ENCODE data around the gene ZFYVE28. TPM values are rescaled to one million over a fixed set of nuclear protein-coding genes. Genes with fewer than 3 reads are reported as not detected.

ZFYVE28 gene
- total RNA-seq, 2 experiments from 2014 or later: 14.8 to 17.2 TPM

GRCh38 chr4:2371765-2372487, 46.5 kb downstream of the ZFYVE28 start:
- Mint-ChIP-seq H3K4me3 (no peak overlapping the region), H3K36me3 (ENCODE audit: low read depth) (peaks cover 5% of the 10 kb centered on the region), H3K9me3 (peaks cover 13% of the 10 kb centered on the region), H3K27ac (no peak overlapping the region), H3K4me1 (no peaks in the 10 kb centered on the region), H3K27me3 (no peaks in the 10 kb centered on the region)
- ChIA-PET POLR2A (no interaction called here), CTCF (interaction anchor here (0.6 kb wide), 1 partner anchor 231 kb away, joined by 3 read pairs; no protein-coding TSS in a partner anchor)
- no peak for DNase-seq

GRCh38 chr4:2370597-2371320, 47.7 kb downstream of the ZFYVE28 start:
- no peak overlapping the region for H3K27ac Mint-ChIP-seq
- H3K27me3 Mint-ChIP-seq: no peaks in the 10 kb centered on the region
- H3K4me3 Mint-ChIP-seq: no peak overlapping the region
- no peak for DNase-seq
- CTCF ChIA-PET: no interaction called here
- H3K9me3 Mint-ChIP-seq: peaks cover 13% of the 10 kb centered on the region
- no peaks in the 10 kb centered on the region for H3K4me1 Mint-ChIP-seq
- peaks cover 5% of the 10 kb centered on the region for H3K36me3 Mint-ChIP-seq (ENCODE audit: low read depth)
- POLR2A ChIA-PET: no interaction called here

GRCh38 chr4:2368746-2369437, 49.6 kb downstream of the ZFYVE28 start:
- H3K36me3 Mint-ChIP-seq (ENCODE audit: low read depth): peaks cover 5% of the 10 kb centered on the region
- ChIA-PET POLR2A (no interaction called here), CTCF (no interaction called here)
- no peak overlapping the region for H3K27ac Mint-ChIP-seq
- peaks cover 6% of the 10 kb centered on the region for H3K4me1 Mint-ChIP-seq
- no peaks in the 10 kb centered on the region for H3K27me3 Mint-ChIP-seq
- H3K4me3 Mint-ChIP-seq: no peak overlapping the region
- peaks cover 12% of the 10 kb centered on the region for H3K9me3 Mint-ChIP-seq
- no peak for DNase-seq

DNA sequence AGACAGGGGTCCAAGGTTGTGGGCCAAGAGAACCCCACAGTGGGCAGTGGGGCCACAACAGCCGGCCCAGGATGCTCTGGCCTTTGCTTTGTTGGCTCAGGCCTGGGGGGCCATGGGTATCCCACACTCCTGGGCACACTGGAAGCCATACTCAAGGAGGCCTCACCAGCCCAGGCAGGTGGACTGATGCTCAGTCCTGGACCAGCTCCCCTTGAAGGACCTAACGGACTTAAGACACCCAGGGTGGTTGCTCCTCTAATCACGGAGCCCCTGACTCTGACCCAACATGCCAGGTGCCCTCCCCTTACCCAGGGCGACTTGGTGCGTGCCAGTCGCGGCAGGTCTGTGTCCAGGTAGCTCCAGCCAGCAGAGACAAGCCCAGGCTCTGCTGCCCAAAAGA, 50.8 kb downstream of the ZFYVE28 start:
- Mint-ChIP-seq H3K4me1 (peaks cover 6% of the 10 kb centered on the region), H3K4me3 (no peak overlapping the region), H3K9me3 (peaks cover 8% of the 10 kb centered on the region), H3K27me3 (no peaks in the 10 kb centered on the region), H3K27ac (no peak overlapping the region), H3K36me3 (ENCODE audit: low read depth) (peaks cover 5% of the 10 kb centered on the region)
- DNase-seq: no peak
- POLR2A ChIA-PET: no interaction called here
- CTCF ChIA-PET: no interaction called here

DNA sequence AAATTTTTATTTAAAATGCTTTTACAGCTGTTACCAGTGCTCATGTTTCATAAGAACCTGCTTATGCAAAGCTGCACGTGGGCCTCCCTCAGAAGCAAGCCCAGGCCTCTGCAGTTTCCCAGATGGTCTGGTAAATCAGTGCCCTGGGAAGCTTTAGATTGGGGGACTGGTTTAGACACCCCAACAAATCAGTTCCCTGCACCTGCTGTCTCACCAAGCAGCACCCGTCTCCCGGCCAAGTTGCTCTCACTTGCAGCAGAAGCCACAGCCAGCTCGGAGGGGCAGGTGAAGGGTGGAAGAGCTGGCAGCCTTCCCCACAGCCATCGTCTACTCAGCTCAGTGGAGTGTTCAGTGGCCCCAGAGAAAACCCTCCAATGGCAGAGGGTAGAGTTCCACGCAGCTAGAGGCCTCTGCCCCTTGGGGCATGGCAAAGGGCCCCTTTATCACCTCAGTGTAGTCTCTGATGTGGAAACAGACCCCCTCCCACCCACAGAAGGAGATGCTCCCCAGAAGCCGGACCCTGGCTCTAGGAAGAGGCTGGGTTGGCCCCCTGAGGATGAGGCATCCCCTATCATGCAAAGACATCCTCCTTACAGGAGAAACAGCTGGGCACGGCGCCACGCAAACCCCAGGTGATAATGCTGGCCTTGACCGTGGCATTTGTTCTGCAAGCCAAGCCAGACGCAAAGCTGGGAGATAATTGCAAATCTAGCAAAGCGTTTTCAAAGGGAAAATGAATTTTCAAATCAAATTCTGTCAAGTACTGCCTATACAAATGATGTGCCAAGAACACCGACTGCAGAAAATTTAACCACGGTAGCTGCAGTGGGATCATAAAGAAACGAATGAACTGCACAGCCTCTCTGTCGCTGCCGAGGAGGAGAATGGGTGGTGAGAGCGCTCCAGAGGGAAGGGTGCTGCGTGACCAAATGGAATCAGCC, 51.9 kb downstream of the ZFYVE28 start:
- Mint-ChIP-seq H3K9me3 (peaks cover 8% of the 10 kb centered on the region), H3K27ac (no peak overlapping the region), H3K36me3 (ENCODE audit: low read depth) (peaks cover 5% of the 10 kb centered on the region), H3K4me1 (peaks cover 6% of the 10 kb centered on the region), H3K4me3 (no peak overlapping the region), H3K27me3 (no peaks in the 10 kb centered on the region)
- no peak for DNase-seq
- POLR2A ChIA-PET: no interaction called here
- CTCF ChIA-PET: no interaction called here

DNA sequence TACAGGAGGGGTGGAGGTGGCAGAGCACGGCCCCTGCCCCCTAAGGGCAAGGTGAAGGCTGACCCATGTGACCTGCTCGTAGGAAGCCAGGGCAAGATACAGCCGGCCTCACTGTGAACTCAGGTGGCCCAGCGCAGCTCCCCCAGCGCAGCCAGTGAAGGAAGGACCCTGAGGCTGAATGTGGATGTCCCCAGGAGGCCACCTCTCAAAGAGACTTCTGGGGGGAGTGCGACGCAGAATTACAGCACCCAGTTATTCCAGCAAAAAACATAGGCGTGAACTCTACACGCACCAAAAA, 52.6 kb downstream of the ZFYVE28 start:
- POLR2A ChIA-PET: no interaction called here
- Mint-ChIP-seq H3K27me3 (no peaks in the 10 kb centered on the region), H3K4me1 (peaks cover 6% of the 10 kb centered on the region), H3K36me3 (ENCODE audit: low read depth) (peaks cover 5% of the 10 kb centered on the region), H3K9me3 (peaks cover 8% of the 10 kb centered on the region), H3K27ac (no peak overlapping the region), H3K4me3 (no peak overlapping the region)
- no peak for DNase-seq
- CTCF ChIA-PET: no interaction called here

DNA sequence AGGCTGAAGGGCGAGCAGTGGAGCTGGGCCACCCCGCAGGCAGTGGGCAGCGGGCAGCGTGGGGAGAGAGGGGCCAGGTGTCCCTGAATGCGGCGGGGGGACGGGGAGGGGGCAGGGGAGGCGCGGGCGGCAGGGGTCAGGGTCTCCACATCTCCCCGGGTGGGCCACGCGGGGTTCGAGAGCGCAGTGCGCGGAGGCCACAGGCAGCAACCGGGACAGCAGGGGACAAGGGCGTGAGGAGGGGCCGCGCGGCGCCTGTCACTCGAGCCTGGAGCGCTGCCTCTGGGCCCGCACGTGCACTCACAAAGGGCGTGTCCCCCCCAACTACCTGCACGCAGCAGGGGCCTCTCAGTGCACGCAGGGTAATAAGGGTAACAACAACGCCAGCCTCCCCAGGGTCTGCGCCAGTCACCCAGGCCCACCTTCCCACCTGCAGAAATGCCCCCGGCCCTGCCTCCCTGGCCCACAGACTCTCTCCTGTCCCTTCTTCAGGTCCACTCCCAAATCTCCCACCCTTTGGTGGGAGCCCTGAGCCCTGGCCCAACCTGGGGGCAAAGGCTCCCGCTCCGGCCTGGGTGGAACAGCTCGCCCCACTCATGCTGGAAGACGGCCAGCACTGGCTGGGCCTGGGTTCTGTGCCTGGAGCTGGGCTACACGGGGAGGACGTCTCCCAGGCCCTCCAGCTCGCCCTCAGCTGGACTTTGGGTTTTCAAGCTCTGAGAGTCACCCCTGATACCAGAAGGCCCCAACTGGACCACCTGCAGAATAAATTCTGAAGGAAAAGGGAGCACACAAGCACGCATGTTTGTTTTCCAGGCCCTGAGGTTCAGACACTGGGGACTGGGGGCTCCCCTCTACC, 53.2 kb downstream of the ZFYVE28 start:
- no peaks in the 10 kb centered on the region for H3K27me3 Mint-ChIP-seq
- peak overlapping the region; percentile 66 for H3K4me3 Mint-ChIP-seq
- peaks cover 5% of the 10 kb centered on the region for H3K36me3 Mint-ChIP-seq (ENCODE audit: low read depth)
- peak overlapping the region; percentile 25 for H3K27ac Mint-ChIP-seq
- H3K9me3 Mint-ChIP-seq: peaks cover 8% of the 10 kb centered on the region
- ChIA-PET POLR2A (no interaction called here), CTCF (no interaction called here)
- DNase-seq: no peak
- H3K4me1 Mint-ChIP-seq: peaks cover 6% of the 10 kb centered on the region

DNA sequence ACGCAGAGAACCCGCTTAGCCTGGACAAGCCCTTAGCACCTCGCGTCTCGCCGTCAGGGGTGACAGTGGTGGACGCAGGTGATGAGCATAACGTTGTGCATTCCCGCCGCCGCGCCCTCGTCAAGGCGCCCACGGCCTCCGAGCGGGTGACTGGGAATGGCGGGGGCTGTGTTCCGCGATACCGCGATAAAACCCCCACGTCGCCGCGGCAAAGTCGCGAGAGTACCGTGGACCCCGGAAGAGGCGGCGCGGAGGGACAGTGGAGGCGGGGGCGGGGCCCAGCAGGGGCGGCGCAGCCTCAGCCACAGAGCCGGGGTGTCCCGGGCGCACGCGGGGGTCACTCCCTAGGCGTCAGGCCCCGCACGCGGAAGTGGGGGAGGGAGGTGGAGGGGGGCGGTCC, 53.8 kb downstream of the ZFYVE28 start:
- H3K36me3 Mint-ChIP-seq (ENCODE audit: low read depth): peaks cover 5% of the 10 kb centered on the region
- ChIA-PET CTCF (no interaction called here), POLR2A (no interaction called here)

DNA sequence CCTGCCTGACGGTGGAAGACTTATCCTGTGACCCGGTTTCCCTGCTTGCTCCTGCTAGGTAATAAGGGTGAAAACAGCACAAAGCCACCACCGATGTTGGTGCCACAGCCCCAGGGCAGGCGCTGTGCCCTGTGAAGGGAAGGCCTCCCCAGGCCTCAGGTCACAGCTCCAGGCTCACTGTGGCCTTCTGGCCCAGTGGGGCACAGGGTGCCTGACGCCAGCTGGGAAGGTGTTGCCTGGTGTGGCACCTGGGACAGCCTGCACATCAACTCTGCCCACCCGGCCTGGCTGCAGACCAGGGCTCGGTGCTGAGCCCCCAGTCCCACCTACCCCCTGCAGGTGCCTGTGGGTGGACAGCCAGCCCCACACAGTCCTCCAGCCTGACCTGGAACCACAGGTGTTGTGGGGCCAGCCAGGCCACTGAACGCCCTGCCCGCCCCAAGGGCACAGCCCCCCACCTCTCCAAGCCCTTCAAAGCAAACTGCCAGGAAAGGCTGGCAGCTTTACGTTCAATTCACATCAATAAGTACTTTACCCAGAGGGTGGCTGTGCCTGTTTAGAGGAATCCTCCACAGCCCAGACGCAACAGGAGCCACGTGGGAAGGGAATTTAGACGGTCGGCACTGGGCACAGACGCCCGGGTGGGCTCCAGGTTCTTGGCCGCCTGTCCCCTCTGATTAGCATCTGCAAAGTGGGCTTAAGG, 54.3 kb downstream of the ZFYVE28 start:
- Mint-ChIP-seq H3K9me3 (peaks cover 5% of the 10 kb centered on the region), H3K27ac (peak overlapping the region; percentile 79), H3K4me1 (peaks cover 6% of the 10 kb centered on the region), H3K27me3 (no peaks in the 10 kb centered on the region), H3K36me3 (ENCODE audit: low read depth) (peaks cover 5% of the 10 kb centered on the region), H3K4me3 (peak overlapping the region; percentile 66)
- no peak for DNase-seq
- ChIA-PET POLR2A (no interaction called here), CTCF (no interaction called here)

More for the DNA sequence above, 53.8 kb downstream of the ZFYVE28 start:
- Mint-ChIP-seq H3K4me3 (peak overlapping the region; percentile 66), H3K27ac (peak overlapping the region; percentile 79), H3K9me3 (peaks cover 8% of the 10 kb centered on the region), H3K4me1 (peaks cover 6% of the 10 kb centered on the region), H3K27me3 (no peaks in the 10 kb centered on the region)
- peak; percentile 67 for DNase-seq

DNA sequence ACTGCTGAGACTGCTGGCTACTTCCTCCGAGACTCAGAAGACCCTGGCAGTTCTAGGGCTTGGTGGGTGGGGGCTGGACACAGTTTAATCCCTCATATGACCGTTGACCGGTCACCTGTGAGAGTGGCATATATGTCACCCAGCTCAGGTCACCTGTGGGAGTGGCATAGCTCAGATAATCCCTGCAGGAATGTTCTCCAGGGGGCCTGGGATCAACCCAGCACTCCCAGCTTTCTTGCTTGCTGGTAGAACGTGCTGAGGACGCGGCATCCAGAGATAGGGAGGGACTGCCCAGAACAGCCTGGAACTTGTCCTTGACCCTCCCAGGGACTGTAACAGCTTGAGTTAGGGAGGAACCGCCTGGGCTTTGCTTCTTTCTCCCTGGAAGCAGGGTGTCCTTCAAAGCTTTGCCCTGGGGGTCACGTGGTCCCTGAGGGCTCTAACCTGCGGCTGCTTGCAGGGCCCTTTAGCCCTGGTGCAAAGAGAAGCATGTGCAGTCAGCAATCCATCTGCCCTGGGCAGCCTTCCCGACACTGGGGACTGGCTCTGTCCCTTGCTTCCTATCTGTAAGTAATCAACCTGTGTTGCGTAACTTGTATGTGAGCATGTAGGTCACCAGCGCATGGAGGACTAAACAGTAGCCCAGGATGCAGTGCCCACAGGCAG, 55.3 kb downstream of the ZFYVE28 start:
- no peak for DNase-seq
- ChIA-PET POLR2A (interaction anchor here (0.6 kb wide), 1 partner anchor 13 kb away, joined by 6 read pairs; no protein-coding TSS in a partner anchor), CTCF (no interaction called here)
- no peak overlapping the region for H3K4me3 Mint-ChIP-seq
- peak overlapping the region; percentile 2 for H3K27ac Mint-ChIP-seq
- no peaks in the 10 kb centered on the region for H3K9me3 Mint-ChIP-seq
- H3K36me3 Mint-ChIP-seq (ENCODE audit: low read depth): no peaks in the 10 kb centered on the region
- H3K4me1 Mint-ChIP-seq: peaks cover 6% of the 10 kb centered on the region
- no peaks in the 10 kb centered on the region for H3K27me3 Mint-ChIP-seq

- no peaks in the 10 kb centered on the region for H3K9me3 Mint-ChIP-seq
Observed at GRCh38 chr4:2362266-2363055, 56.0 kb downstream of the ZFYVE28 start.

More at GRCh38 chr4:2362266-2363055, 56.0 kb downstream of the ZFYVE28 start:
- no peaks in the 10 kb centered on the region for H3K36me3 Mint-ChIP-seq (ENCODE audit: low read depth)
- H3K27me3 Mint-ChIP-seq: no peaks in the 10 kb centered on the region
- no peak overlapping the region for H3K4me3 Mint-ChIP-seq
- DNase-seq: no peak
- H3K27ac Mint-ChIP-seq: no peak overlapping the region
- POLR2A ChIA-PET: interaction anchor here (0.6 kb wide), 1 partner anchor 12 kb away, joined by 6 read pairs; no protein-coding TSS in a partner anchor
- CTCF ChIA-PET: no interaction called here
- H3K4me1 Mint-ChIP-seq: peaks cover 6% of the 10 kb centered on the region

All from activated CD4-positive, alpha-beta T cell treated with anti-CD3 and anti-CD28 coated beads, Interleukin-2, amount 10 ng/mL, durations not matched to agents 7 days and 5 days (primary cell).